ENCODE data around the gene ZNF587B. TPM values are rescaled to one million over a fixed set of nuclear protein-coding genes. Genes with fewer than 3 reads are reported as not detected.
"Not testable (repeated sequence)": the region's sequence is repeated elsewhere in the genome, so short reads cannot be mapped to it uniquely, and the experiment has no call there.

The ZNF587B gene
- total RNA-seq (2014; rRNA removed; shearing (Covaris generic)), result 21.8 and 23.5 TPM in 2 replicates
- 6.1 TPM in 2 replicates for polyA plus RNA-seq (2015; cell fraction: cytosol; rRNA removed)
- polyA plus RNA-seq (2015; cell fraction: nucleus; rRNA removed), result 12.3 and 15.7 TPM in 2 replicates

DNA sequence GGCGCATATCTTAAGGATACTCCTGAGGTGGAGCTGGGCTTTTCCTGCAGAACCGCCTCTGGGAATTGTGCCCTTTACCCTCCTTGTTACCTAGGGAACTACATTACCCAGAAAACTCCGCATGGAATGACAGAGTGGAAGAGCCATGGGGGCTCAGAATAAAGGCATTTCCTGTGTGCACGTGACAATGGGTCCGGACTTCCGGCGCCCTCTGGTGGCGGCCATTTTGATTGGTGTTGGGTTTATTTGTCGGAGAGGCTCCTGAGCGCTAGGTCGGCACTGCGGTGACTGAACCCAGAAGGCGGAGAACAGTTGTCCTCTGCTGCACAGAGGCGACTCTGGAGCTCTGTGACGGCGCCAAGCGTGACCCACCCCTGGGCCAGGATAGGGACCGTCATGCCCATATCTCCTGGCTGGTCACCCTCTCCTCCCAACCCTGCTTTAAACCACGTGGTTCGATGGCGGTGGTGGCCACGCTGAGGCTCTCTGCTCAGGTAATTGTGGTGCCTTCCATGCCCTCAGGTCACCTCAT lies at the start of gene ZNF587B:
Gene ZNF587B, plus strand, starts transcription at position 229 of the 532 bp plus-strand sequence. Its CDS starts 230 bp downstream, at position 459.
- peak; percentile 32 for DNase-seq (ENCODE audit: low read depth)

- no peak for DNase-seq (ENCODE audit: low read depth)
Observed at GRCh38 chr19:57786286-57786685, 43.8 kb upstream of the ZNF587B start.

- no peak for DNase-seq (ENCODE audit: low read depth)
Observed at GRCh38 chr19:57786906-57787305, 43.2 kb upstream of the ZNF587B start.

- no peak for DNase-seq (ENCODE audit: low read depth)
Observed at GRCh38 chr19:57788114-57788692, 41.9 kb upstream of the ZNF587B start.

DNA sequence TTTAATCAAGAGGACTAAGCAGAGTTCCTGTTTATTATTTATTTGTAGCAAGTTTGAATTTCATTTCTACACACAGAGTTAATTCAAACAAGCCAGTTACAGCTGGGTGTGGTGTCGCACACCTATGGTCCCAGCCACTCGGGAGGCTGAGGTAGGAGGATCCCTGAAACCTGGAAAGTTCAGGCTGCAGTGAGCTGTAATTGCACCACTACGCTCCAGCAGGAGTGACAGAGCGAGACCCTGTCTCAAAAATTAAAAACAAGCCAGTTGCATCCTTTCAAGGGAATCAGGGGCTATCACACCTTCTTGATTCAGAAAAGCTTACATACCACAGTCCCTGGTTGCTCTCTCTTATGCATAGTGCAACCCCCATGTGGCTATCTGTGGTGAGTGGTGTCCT lies 40.8 kb upstream of the ZNF587B start:
- DNase-seq (ENCODE audit: low read depth), result no peak

DNA sequence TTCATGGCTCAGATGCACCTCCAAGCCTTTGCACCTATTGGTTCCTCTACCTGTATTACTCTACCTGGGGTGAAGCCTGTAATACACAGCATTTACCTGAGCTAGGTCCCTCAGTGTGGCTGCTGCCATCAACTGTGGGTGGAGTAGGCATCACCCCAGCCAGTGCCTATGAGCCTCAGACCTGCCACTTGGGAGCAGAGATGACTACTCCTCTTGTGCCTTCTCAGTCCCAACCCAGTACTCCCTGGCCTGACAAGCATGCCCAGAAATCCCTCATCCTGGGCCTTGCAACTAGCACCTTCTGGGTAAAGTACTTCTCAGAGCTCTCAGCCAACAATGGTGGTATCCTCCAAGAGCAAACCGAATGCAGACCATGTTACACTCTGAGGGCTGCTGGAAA lies 33.5 kb upstream of the ZNF587B start:
- not testable (repeated sequence) for DNase-seq (ENCODE audit: low read depth)

- DNase-seq (ENCODE audit: low read depth), result no peak
Observed at GRCh38 chr19:57800696-57801095, 29.4 kb upstream of the ZNF587B start.

DNA sequence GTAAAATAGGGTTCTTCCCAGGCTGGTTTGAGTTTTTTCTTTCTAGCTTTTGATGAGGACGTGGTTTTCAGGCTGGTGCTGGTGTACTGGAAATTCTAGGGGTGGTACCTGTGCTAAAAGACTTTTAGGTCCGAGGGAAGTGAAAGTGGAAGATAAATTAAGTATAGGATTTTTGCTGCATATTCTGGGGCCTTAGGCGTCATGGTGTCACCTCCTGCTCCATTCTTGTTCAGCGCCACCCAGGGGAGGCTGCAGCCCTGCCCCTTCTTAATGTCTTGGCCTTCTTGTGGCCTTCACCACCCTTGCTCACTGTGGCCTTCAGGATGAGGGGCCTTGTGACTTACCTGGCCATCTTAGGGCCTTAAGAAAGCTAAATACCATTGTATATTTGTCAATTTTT lies 27.8 kb upstream of the ZNF587B start:
- DNase-seq (ENCODE audit: low read depth), result no peak

DNA sequence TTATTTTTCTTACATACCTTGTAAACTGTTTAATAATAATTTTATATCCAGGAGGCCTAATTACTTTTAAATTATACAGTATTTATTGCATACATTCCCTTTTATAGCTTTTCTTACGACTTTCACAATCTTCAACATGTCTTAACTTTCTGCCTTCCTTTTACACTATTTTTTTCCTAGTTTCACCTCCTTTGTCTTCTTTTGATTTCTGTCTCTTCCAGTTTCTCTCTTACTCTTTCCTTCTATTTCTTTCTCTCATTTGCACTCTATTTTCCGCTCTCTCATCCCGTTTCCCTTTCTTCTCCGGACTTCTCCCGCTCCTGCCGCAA lies 26.9 kb upstream of the ZNF587B start:
- DNase-seq (ENCODE audit: low read depth), result no peak

DNA sequence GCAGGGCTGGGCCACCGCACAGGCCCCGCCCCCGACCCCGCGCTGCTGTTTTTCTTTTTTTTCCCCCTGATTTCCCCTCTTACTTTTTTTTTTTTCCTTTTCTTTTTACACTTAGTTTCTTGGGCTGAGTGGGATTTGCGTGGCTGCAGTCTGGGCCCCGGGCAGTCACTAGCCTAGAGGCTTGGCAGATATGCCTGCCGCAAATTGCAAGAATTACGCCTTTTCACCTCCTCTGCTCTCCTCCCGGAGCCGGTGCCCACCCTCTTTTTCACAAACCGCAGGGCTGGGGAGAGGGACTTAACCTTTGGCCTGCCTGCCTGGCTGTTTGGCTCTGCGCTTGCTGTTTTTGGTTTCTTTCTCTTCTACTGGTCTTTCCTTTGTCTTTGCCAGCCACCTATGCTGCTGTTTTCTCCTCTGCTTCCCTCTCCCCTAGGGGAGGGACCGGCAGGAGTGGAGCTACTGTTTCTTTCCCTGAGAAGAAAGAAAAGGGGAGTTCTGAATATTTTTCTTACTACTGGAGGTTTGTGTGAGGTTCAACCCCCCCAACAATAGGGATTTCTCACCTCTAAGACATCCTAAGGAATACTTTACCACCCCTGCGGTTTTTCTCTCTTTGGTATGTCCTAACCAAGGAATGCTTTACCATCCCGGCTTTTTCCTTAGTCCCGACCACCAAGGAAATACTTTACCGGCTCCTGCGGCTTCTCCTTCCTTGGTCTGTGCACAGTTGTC lies 26.3 kb upstream of the ZNF587B start:
- peak; percentile 87 for DNase-seq (ENCODE audit: low read depth)

- DNase-seq (ENCODE audit: low read depth), result no peak
Observed at GRCh38 chr19:57807541-57807940, 22.6 kb upstream of the ZNF587B start.

DNA sequence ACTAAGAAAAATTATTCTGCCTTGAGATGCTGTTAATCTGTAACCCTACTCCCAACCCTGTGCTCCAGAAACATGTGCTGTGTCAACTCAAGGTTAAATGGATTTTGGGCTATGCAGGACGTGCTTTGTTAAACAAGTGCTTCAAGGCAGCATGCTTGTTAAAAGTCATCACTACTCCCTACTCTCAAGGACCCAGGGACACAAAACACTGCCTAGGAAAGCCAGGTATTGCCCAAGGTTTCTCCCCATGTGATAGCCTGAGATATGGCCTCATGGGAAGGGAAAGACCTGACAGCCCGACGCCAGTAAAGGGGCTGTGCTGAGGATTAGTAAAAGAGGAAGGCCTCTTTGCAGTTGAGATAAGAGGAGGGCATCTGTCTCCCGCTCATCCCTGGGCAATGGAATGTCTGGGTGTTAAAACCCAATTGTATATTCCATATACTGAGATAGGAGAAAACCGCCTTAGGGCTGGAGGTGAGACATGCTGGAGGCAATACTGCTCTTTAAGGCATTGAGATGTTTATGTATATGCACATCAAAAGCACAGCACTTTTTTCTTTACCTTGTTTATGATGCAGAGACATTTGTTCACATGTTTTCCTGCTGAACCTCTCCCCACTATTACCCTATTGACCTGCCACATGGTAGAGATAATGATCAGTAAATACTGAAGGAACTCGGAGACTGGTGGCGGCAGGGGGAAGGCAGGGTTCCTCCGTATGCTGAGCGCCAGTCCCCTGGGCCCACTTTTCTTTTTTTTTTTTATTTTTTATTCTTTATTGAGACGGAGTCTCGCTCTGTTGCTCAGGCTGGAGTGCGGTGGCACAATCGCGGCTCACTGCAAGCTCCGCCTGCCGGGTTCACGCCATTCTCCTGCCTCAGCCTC lies 19.4 kb upstream of the ZNF587B start:
- not testable (repeated sequence) for DNase-seq (ENCODE audit: low read depth)

DNA sequence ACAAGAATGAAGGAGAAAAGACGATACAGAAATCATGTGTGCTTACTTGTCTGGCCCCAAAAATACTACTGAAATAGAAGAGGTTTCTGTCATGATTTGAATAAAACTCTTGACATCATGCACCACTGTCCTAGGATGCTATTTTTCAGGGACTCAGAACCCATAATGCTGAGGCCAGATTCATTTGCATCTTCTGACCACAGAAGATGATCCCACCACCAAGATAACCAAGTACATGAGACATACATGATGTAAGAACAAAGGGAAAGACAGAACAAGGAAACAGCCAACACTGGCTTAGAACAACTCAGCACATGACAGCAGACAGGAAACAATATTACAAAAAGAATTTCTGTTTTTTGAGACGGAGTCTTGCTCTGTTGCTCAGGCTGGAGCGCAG lies 17.9 kb upstream of the ZNF587B start:
- DNase-seq (ENCODE audit: low read depth), result no peak

DNA sequence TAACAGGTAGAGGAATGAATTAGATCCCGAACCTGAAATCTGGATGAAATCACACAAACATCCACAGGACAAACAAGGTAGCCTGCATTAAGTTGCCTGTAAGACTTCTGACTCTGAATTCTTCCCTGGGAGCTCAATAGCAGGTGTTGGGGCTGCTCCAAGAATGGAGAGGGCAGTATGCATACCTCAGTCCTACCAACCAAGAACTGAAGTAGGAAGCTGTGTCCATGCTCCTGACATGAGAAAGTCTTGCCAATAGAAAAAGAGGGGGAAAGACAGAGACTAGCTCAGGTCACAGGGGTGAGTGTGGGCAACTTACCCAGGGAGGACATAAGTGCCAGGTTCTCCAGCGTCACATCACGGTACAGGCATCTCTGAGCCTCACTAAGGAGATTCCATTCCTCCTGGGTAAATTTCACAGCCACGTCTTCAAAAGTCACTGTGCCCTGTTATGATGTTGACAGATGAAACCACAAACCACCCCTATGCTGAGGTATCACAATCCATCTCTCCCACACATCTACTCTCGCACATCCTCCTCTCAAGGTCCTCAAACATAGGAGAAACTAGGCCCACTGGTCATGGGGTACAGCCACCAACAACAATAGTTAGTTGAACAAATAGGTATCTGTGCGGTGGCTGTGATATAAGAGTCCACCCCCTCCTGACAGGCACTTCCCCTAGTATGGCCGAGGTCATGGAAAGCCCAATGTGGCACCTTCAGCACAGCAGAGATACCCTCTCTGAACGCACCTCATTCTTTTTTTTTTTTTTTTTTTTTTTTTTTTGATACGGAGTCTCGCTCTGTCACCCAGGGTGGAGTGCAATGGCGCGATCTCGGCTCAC lies 16.9 kb upstream of the ZNF587B start:
- DNase-seq (ENCODE audit: low read depth), result not testable (repeated sequence)

- DNase-seq (ENCODE audit: low read depth), result no peak
Observed at GRCh38 chr19:57813919-57814504, 16.1 kb upstream of the ZNF587B start.

DNA sequence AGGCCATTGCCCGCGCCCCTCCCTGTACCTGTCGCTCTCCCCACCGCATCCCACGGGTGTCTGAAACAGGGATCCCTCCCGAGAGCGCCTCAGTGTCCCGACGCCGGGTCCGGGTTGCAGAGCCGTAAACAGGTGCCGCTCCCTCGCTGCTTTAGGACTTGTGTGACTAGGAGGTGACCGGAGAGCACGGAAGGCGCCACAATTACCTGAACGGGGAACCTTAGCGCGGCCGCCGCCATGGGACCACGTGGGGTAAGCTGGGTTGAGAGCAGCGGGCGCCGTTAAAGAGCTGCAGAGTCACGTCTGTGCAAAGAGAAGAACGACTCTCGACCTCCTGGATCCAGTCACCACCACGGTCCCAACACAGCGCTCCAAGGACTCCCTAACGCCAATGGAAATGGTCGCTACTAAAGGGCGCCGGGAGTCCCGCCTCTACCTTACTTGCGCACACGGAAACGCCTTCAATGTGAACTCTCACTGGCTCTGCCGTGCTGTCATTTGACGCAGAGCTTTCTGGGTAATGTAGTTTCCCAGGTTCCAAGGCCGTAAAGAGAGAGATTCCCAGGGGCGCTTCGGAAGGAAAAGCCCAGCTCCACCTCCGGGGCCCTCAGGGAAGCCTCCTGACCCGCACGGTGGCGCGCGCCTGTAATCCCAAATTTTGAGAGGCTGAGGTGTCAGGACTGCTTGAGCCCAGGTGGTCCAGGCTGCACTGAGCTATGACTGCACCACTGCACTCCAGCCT lies 15.4 kb upstream of the ZNF587B start, which contains the start of gene ZNF552:
Gene ZNF552, minus strand, starts transcription at position 409 of the 742 bp plus-strand sequence. Its CDS starts 170 bp downstream, at position 239.
- DNase-seq (ENCODE audit: low read depth), result peak; percentile 87

GRCh38 chr19:57815247-57816075 lies 14.6 kb upstream of the ZNF587B start:
- DNase-seq (ENCODE audit: low read depth), result no peak

DNA sequence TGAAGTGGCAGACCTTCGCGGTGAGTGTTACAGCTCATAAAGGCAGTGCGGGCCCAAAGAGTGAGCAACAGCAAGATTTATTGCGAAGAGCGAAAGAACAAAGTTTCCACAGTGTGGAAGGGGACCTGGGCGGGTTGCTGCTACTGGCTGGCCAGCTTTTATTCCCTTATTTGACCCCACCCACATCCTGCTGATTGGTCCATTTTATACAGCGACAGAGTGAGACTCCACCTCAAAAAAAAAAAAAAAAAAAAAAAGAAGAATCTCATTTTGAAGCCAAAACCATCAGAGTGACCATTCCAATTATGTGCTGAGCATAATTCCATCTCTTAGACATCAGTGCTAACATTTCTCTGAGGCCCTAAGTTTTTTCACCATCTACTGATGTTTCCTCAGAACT lies 13.4 kb upstream of the ZNF587B start:
- DNase-seq (ENCODE audit: low read depth), result no peak

DNA sequence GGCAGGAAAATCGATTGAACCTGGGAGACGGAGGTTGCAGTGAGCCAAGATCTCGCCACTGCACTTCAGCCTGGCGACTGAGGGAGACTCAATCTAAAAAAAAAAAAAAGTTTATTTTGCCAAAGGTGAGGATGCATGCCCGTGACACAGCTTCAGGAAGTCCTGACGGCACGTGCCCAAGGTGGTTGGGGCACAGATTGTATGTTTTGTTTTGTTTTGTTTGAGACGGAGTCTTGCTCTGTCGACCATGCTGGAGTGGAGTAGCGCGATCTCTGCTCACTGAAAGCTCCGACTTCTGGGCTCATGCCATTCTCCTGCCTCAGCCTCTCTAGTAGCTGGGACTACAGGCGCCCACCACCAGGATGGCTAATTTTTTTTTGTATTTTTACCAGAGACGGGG lies 12.1 kb upstream of the ZNF587B start:
- DNase-seq (ENCODE audit: low read depth), result no peak

Data from HT1080 (cell line).